GM21528 (cell line): ENCODE data around the gene ALOXE3.

Source experiments
- ATAC-seq: cut with Tn5 transposase; IDR thresholded peaks from one replicate; pipeline ENCODE4 v1.9.1; 2021; ENCODE audit warnings: mild to moderate bottlenecking, moderate library complexity; ENCODE audit not compliant: unreplicated experiment, low FRiP score

Gene ALOXE3

DNA sequence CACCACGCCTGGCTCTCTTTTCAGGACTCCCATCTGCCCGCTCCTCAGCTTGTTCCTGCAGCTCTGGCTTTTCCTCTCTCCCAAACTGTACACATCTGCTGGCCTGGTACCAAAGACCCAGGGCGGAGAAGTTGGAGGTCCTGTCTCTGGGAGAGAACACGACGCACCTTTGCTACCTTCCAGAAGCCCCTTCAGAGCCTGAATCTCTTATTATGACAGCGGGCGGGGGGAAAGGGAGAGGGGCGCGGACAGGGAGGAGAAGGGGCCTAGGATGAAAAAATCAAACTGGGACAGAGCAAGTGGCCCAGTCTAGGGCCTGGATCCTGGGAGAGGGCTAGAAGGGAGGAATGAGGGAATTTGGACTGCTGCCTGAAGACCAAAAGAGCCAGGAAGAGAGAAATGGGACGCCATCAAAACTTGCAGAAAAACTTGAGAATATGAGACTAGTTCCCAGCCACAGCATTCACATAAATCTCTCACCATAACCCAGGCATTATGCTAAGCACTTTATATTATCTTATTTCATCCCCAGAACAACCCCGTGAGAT lies 36.4 kb upstream of the ALOXE3 start:
- ATAC-seq: no peak

DNA sequence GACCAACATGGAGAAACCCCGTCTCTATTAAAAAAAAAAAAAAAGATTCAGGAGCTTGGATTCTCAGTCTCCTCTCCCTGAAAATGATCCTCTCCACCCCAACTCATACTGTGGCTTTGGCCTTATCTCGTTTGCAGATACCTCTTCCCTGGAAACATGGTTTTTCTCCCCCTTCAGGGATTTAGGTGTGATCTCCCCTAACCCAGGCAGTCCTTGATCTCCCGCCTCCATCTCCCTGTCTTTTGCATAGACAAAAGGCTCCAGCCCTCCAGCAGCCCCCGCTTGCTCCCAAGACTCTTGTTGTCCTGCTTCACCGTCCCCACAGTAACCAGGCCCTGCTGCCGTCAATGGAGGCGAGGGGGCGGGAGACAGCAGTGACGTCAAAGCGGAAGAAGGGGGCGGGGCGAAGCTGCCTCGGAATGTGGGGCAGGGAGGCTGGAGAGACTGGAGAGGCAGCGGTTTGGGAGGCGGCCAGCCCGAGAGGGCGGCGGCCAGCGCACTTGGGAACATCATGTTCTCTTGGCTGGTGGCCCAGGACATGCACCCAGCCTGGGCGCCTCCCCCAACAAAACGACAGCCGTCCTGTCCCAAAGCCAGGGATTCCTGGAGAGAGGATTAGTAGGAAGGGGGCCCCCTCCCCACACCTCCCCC lies 35.8 kb upstream of the ALOXE3 start:
- no peak for ATAC-seq

DNA sequence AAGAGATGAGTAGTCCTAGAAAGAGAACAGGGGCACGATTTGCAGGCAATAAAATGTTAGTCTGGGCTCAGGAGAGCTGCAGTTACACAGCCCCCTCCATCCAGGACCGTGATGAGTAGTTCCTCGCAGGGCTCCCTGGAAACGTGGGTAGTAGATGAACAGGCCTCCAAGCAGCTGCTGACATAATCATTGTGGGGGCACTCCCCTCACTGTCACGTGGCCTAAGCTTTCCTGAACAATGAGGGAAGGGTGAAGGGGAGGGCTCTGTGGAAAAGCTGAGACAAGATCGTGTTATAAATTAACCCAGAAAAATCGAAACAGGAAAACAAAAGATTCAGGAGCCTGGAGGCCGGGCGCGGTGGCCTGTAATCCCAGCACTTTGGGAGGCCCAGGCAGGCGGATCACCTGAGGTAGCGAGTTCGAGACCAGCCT lies 35.2 kb upstream of the ALOXE3 start:
- ATAC-seq: no peak

DNA sequence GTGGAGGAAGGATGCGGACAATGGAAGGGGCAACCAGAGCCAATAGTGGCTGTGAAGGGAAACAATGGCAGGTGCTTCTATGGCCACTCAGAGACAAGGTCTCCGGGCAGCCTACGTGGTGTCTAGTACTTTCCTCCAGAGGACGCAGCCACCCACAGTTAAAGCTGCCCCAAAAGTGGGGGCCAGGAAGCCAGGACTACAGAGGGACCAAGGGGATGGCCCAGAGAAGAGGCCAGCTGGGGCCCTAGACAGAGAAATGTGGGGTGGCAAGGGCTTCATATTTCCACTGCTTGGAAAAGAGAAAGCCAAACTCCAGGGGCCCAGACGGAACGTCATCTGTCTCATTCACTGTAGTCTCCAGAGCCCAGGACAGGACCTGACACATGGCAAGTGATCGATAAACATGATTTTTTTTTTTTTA lies 34.7 kb upstream of the ALOXE3 start:
- ATAC-seq: no peak

DNA sequence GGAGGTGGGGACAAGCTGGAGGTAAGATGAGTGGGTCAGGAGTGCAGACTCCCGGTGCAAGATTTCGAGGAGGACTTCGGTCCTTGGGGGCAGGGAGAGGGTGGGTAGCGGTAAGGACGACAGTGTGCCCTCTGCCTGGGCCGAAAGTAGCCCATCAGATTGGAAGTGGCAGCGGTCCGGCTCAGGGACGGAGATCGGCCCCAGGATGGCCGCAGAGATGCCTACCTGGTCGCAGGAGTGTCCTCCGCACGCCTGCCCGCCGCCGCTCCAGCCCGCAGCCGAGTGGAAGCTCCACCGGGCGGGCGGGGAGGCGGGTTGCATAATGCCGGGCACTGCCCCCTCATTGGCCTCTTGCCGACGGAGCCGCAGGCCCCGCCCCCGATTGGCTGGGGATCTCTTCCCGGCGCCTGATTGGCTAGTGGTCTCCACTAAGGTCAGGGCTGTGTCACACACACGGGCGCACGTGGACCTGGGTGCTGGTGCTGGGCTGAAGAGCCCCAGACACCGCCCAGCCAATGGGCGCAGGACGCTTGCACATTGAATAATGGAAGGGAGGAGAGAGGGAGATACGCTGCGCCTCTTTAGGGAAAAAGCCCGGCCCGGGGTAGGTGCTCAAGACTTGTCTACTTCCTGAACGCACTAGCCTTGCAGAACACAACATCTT lies 33.9 kb upstream of the ALOXE3 start, which contains the start of gene PER1:
Gene PER1, minus strand, starts transcription at position 293 of the 664 bp plus-strand sequence. CDS start 1,698 bp downstream, outside the sequence.
- ATAC-seq: no peak

DNA sequence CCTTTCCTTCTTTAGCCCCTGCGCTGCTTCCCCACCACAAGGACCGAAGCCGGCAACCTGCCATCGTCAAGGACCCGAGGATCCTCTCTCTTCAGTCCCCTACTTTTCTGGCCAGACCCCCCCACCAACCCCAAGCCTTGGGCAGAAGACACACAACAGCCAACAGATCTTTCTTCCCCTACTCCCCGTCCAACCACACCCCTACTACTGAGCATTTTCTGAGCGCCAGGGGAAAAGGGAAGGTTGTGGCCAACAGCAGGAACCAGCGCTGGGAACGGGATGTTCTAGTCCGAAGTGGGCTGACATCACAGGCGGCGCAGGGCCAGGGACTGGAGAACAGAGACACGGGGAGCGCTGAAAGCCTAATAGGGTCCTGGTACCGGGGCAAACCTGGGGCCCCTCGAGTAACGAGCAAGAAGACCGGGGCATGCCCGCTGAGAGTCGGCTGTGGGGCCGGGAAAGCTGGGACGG lies 33.4 kb upstream of the ALOXE3 start:
- no peak for ATAC-seq

DNA sequence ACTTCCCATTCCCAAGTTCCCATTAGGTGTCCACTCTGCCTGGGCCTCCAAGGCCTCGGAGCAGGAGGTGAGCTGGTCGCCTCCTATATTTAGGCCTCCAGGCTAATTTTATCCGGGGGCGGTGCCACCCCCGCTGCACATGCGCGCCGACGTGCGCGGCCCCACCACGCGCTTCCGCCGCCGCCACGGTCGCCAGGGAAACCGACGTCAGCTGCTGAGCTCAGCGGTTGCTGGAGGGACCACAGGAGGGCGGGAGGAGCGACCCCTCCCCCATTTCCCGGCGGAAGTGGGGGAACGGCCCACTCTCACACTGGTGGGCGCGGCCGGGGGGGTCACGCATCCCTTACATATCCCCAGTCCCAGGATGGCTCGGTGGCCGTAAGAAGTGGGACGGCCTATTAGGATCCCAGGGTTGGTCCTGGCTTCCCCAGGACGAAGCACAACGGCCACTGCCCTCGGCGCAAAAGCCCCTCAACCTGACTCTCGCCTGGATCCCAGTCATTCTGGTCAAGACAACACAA lies 32.9 kb upstream of the ALOXE3 start:
- no peak for ATAC-seq

DNA sequence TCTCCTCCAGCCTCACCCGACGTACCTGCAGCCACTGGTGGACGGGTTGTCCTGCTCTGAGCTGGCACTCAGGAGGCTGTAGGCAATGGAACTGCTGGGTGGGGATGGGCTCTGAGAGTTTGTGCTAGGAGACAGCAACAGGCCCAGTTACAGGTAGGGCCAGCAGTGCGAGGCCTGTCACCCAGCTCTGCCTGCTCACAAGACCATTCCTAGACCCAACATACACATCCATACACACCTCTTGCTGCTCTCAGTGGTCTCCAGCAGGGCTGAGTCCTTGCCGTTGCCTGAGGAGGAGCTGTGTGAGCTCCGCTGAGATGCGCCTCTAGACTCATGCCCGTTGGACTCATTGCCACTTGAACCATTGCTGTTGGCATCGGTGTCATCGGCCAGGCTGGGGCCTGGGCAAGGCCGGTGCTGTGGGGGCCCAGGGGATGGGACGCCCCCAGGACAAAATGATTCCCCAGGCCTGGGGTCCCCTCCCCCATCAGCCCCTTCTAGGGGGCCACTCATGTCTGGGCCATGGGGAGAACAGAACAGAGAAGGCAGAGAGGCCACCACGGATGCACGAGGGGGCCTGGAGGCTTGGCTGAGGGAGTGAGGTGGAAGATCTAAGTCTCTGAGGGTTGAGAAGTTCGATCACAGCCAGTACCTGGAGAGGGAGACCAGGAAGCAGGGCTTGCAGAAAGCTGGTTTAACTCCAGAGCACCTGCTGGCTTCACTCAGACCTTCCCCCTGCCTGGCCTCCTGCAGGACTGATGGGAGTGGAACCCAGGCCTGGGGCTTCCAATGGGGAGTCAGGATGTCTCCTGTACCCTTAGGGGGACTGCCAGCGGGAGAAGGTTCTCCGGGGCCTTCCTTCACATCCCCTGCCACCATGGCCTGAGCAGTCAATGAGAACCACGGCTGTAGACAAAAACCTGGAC lies 32.1 kb upstream of the ALOXE3 start:
- no peak for ATAC-seq

DNA sequence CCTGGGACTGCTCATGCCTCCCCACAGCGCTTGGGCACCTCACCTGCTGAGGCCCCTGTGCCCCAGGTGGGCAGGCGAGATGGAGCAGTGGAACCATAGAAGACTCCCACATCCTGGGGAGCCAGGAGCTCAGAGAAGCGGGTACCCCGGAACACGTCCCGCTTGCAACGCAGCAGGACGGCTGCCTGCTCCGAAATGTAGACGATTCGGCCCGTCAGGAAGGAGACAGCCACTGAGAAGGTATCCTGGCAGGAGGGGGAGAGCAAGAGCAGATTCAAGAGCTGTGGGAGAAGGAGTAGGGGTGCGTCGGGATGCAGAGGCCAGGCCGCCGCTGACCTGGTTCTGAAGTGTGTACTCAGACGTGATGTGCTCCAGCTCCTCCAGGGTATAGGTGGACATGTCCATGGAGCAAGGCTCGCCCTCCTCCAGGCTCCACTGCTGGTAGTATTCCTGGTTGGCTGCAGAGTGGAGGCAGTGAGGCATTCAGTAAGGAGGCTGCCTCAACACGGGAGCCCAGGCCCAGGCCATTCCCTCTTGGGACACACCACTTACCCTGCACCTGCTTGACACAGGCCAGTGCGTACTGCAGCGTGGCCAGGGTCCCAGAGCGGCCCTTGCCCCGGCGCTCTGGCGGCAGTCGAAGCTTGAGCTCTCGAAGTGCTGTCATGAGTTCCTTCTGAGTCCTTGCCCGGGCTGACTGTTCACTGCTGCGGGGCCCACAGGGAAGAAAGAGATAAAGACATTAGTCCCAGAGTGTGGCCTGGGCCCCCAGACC lies 31.3 kb upstream of the ALOXE3 start:
- ATAC-seq: no peak

DNA sequence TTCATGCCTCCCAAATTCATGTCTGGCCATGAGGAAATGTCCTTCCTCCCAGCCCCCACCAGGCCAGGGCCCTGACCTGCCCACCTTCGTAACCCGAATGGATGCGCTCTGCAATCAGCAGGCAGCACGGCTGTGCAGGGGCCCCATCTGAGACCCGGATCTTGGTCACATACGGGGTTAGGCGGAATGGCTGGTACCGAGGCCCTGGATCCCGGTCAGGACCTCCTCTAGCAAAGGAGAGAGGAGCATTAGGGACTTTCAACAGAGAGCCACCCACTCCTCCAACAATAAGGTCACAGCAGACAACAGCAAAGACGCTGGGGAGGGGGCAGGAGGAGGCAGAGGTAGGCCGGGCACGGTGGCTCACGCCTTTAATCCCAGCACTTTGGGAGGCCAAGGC lies 30.2 kb upstream of the ALOXE3 start:
- ATAC-seq: no peak

DNA sequence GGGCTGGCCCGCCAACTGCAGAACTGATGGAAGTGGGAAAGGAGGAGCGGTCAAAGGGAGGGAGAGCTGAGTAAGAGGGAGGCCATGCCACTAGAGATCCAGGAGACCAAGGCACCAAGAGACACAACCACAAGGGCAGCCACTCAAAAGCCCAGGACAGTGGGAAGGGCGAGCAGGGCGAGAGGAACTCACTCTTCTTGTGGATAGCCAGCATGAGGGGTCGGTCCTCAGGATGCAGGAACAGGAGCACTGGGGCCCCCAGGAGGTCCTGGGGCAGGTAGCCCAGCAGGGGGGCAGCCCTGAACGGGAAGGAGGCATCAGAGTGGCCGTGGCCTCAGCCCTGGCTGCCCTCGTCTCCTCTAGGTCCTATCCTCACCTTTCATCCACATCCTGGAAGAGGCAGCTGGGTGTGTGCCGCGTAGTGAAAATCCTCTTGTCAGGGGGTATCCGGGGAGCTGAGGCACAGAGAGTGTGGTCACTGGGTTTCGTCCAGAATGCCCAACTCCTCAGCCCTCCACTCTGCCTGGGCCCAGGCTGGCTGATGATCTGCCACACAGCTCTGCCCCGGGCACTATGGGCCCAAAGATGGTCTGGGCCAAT lies 29.6 kb upstream of the ALOXE3 start:
- ATAC-seq: no peak

DNA sequence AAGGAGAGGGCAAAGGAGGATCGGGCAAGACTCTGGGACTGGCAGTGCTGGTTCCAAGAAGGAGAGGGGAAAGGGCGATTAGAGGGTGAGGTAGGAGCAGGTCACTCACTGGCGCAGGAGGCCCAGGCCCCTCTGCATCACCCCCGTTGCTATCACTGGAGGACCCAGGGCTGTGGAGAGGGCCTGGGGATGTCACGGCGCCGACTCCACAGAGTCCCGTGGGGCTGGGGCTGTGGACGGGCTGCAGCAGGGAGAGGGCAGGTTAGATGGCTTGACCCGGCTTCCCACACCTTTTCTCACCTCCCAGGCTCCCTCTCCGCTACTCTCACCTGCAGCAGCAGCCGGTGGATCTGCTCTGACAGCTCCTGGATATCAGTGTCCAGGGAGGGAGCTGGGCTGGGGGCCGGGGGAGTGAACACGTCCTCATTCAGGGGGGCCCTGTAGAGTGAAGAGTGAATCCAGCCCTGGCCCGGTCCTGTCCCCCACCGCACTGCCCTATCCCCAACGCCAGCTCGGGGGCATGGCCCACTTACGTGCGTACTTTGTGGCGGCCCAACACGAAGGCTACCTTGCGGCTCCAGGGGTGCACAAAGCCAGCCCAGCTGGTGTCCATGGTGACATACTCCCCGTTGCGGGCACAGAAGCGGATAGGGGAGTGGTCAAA lies 29.0 kb upstream of the ALOXE3 start:
- ATAC-seq: no peak

DNA sequence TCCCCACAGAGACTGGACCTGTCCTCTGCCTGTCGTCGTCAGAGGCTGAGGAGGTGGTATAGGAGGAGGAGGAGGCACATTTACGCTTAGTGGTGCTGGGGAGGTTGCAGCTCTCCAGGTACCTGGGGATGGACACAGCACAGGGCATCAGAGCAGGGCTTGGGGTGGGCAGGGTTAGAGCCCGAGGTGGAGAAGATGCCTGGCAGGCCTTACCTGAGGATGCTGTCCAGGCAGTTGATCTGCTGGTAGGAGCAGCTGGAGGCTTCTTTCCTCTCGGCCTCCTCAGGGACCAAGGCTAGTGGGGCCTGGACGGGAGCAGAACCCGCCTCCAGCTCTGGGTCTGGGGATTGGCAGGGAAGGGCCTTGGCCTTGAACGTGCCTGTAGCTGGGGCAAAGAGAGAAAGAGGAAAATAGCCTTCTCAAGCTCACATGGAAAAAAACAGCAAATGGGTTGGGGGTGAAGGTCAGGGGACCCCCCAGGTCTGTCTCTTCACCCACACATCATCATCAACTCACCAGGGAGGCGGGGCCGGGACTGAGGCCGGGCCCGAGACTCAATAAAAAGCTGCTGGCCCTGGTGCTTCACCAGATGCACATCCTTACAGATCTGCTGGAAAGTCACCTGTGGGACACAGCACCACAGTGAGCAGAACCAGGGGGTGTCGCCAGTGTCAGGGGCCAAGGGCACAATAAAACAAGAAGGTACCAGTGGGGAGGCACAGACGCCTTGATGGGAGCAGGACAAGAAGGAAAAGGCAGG lies 28.2 kb upstream of the ALOXE3 start:
- no peak for ATAC-seq

DNA sequence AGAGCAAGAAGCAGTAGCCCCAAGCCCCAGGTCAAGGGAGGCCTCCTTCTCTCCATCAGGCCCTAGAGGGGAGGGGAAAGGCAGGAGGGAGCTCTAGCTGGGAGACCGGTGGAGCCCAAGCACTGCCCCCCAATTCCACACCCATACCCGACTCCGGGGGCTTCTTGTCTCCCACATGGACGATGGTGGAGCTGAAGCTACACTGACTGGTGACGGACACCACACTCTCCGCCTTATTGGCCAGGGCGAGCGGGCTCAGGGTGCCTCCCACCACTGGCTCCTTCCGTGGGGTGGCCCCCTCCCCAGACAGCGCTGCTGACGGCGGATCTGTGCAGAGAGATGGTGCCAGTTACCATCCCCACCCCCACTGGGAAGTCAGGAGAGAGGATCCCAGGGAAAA lies 27.5 kb upstream of the ALOXE3 start:
- no peak for ATAC-seq

DNA sequence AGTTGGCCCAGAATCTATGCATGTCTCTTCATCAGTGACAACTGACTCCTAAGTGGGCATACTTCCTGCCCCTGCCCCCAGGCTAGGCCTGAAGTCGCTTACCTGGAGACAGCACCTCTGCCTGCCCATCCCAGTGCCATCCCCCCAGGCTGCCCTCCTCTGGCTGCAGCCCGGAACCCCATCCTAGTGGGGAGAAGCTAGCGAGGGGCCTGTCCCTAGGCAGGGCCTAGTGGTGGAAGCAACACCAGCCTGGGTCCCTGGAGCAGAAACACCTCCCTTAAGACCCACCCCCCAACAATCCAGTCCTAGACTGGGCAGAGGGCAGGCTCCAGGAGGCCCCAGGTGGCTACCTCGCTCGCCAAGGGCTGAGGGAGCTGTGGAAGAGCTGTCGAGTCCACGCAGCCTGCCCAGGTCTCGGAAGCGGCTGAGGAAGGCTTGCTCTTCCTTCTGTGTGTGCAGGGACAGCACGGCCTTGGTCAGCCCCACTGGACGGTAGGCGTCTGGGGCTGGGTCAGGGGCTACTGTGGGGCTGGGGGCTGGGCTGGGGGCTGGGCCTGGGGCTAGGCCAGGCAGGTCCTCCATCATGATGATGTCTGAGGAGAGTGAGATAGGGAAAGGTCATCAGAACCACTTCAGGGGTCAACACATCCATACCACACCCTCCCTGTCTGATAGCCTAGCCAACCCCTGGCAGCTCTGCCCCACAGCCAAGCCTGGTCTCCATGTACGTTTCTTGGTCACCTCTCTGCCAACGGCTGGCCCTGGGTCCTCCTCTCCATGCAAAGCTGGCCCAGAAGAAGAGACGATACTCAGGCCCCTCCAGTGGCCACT lies 26.3 kb upstream of the ALOXE3 start:
- no peak for ATAC-seq

DNA sequence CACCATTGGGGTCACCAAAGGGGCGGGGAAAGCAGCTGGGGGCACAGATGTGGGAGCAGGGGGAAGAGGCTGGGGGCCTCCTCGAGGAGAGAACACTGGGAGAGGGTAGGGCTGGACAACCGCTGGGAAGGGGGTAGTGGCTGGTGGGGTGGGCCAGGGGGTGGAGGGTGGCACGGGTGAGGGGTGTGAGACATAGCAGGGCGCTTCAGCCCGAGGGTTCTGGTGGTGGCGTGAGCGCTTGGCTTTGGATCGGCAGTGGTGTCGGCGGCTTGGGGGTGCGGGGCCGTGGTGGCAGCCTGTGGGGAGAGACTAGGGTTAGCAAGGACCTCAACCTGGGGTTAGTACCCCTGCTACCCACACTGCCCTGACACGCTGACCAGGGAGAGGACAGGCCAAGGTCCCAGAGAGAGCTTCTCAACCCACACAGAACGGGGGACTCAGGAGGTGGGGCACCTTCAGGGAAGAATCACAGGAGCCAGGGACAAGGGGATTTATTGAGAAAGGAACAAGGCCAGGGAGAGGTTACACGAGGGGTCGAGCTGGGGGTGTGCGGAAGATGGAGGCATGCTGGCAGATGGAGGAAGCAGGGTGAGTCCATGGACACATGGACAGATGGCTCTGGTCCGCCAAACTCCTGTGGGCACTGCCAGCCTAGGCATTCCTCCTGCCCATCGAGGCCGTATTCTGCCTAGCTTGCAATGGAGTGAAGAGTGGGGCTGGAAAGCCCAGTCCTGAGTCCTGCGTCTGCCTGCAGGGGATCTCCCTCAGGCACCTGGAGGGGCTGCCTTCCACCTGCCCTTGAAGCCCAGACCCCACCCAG lies 25.5 kb upstream of the ALOXE3 start:
- no peak for ATAC-seq
